Esophagus muscularis mucosa (tissue), 4 donors: ENCODE measurements around the gene GDAP2. TPM values are rescaled to one million over a fixed set of nuclear protein-coding genes. Genes with fewer than 3 reads are reported as not detected.

Source experiments
- DNase-seq: peaks from one replicate; pipeline ENCODE4 v3.0.0-alpha.2; 2017; ENCODE audit errors: extremely low spot score
- H3K27ac ChIP-seq, 4 donors: fragments of 200-600 bp; sonication (generic); replicated peaks in 1 of 4; 1 replicate in 3 of 4; 2 replicates in 1 of 4; pipeline ENCODE4 v1.5.1; 2016 to 2019; ENCODE audit warnings: mild to moderate bottlenecking in 1 of 4
- H3K27me3 ChIP-seq, 4 donors: fragments of 200-600 bp; sonication (generic); one replicate each; pipeline versions ENCODE4 v1.5.1 to v1.6.0; 2016 to 2019
- H3K36me3 ChIP-seq, 4 donors: fragments of 200-600 bp; sonication (generic); one replicate each; pipeline ENCODE4 v1.5.1; 2016 to 2019
- H3K4me1 ChIP-seq, 4 donors: fragments of 200-600 bp; sonication (generic); one replicate each; pipeline ENCODE4 v1.5.1; 2016 to 2019
- H3K4me3 ChIP-seq, 4 donors: fragments of 200-600 bp; sonication (generic); 1 replicate in 2 of 4; 2 replicates in 2 of 4; pipeline ENCODE4 v1.5.1; 2016 to 2019; ENCODE audit warnings: mild to moderate bottlenecking in 4 of 4, moderate library complexity in 1 of 4
- H3K9me3 ChIP-seq, 4 donors: fragments of 200-600 bp; sonication (generic); 1 replicate in 3 of 4; 2 replicates in 1 of 4; pipeline ENCODE4 v1.5.1; 2016 to 2019
- EP300 ChIP-seq: sonication (generic); formaldehyde crosslinking; IDR thresholded peaks from one replicate; pipeline ENCODE4 v1.6.1; 2017; ENCODE audit warnings: antibody characterized with exemption
- POLR2A ChIP-seq: fragments of 450-650 bp; IDR thresholded peaks from one replicate; pipeline ENCODE4 v1.6.1; 2017; ENCODE audit warnings: antibody characterized with exemption, moderate library complexity, mild to moderate bottlenecking, low read depth
- POLR2AphosphoS5 ChIP-seq, 2 donors: sonication (generic); formaldehyde crosslinking; IDR thresholded peaks; one replicate each; pipeline ENCODE4 v1.6.1; 2017; ENCODE audit warnings: antibody characterized with exemption in 2 of 2
- WGBS: methylation state at CpG from one replicate; pipeline ENCODE4 v1.1.5; 2018; 5-methylcytosine and 5-hydroxymethylcytosine counted together
- intact Hi-C: fragments of 100-400 bp; cut with DNase I; formaldehyde crosslinking; loops from one replicate; pipeline ENCODE4 v1.15.1; 2023
- total RNA-seq, 4 donors: library from RNA; depleted of rRNA; stranded (reverse); fragments of >200 nt; gene quantifications; one replicate each; pipeline versions ENCODE4 v1.1.0 to v1.2.1, GENCODE V29; 2016
- TF ChIP-seq, protein P1 (sequence below), 3 experiments: fragments of 200-600 bp in 2 of 3; fragments of 450-650 bp in 1 of 3; sonication (generic) in 2 of 3; IDR thresholded peaks; one replicate each; pipeline ENCODE4 v1.5.1; 2017 to 2019; ENCODE audit warnings: antibody characterized with exemption in 3 of 3, mild to moderate bottlenecking in 2 of 3, moderate library complexity in 1 of 3

GDAP2 gene
- total RNA-seq, 4 donors from 2014 or later: 25.3 to 30.0 (median 26.8) TPM

DNA sequence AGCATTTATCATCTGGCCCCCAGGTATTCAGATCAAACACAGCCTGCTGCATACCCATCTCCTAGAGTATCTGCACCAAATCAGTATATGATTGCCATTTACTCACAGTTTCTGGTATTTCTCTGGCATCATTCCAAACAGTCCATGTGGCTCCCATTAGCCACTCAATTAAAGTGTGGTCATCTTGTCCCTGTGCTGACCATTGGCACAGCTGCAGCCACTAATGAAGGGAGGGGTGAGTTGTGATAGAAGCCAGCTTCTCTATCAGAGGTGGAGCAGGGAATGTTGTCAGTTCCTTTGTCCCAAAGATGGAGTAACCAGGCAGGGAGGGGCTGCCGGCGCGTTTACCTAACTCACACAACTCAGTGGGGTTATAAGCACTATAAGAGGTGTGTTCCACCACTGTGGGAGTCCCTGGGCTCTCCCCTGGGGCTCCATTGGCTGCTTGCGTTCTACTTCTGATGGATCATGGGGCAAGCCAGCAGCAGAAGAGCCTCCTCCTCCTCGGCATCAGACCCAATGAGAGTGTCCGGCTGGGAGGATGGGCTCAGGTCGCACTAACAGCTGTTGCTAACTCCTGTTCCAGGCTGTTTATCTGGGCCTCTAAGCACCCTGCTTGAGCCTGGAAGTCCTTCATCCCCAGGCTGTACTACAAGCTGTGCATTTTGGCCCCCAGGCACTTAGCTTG, 108.6 kb downstream of the GDAP2 start:
- Histone ChIP-seq H3K4me1 (peaks cover 33 to 61% (median 53%) of the 10 kb centered on the region in 4 donors), H3K4me3 (no peak overlapping the region), H3K27me3 (no peaks in the 10 kb centered on the region), H3K36me3 (no peaks in the 10 kb centered on the region), H3K9me3 (no peaks in the 10 kb centered on the region), H3K27ac (peak overlapping the region; percentile 73 to 88 (median 84))
- WGBS: 53% methylated on average over 3 of the region's 7 CpGs
- no peak for DNase-seq
- intact Hi-C loops: no loop called here
- TF ChIP-seq EP300 (no peak), POLR2AphosphoS5 (IDR thresholded peaks at IDR 0.05) (no peak), POLR2A (no peak)
- TF ChIP-seq, protein P1, sequence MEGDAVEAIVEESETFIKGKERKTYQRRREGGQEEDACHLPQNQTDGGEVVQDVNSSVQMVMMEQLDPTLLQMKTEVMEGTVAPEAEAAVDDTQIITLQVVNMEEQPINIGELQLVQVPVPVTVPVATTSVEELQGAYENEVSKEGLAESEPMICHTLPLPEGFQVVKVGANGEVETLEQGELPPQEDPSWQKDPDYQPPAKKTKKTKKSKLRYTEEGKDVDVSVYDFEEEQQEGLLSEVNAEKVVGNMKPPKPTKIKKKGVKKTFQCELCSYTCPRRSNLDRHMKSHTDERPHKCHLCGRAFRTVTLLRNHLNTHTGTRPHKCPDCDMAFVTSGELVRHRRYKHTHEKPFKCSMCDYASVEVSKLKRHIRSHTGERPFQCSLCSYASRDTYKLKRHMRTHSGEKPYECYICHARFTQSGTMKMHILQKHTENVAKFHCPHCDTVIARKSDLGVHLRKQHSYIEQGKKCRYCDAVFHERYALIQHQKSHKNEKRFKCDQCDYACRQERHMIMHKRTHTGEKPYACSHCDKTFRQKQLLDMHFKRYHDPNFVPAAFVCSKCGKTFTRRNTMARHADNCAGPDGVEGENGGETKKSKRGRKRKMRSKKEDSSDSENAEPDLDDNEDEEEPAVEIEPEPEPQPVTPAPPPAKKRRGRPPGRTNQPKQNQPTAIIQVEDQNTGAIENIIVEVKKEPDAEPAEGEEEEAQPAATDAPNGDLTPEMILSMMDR (IDR thresholded peaks at IDR 0.05): no peak

GRCh38 chr1:117820096-117820495, 109.3 kb downstream of the GDAP2 start:
- Histone ChIP-seq H3K36me3 (no peaks in the 10 kb centered on the region), H3K27ac (peak overlapping the region in 2 of 4 donors; percentile 85 to 88), H3K27me3 (no peaks in the 10 kb centered on the region), H3K9me3 (no peaks in the 10 kb centered on the region), H3K4me1 (peaks cover 28 to 61% (median 53%) of the 10 kb centered on the region in 4 donors), H3K4me3 (no peak overlapping the region)
- TF ChIP-seq EP300 (no peak), POLR2AphosphoS5 (IDR thresholded peaks at IDR 0.05) (no peak), POLR2A (no peak)
- TF ChIP-seq, protein P1 (IDR thresholded peaks at IDR 0.05): no peak
- intact Hi-C loops: no loop called here
- WGBS: 94% methylated on average over 2 of the region's 2 CpGs
- DNase-seq: no peak

DNA sequence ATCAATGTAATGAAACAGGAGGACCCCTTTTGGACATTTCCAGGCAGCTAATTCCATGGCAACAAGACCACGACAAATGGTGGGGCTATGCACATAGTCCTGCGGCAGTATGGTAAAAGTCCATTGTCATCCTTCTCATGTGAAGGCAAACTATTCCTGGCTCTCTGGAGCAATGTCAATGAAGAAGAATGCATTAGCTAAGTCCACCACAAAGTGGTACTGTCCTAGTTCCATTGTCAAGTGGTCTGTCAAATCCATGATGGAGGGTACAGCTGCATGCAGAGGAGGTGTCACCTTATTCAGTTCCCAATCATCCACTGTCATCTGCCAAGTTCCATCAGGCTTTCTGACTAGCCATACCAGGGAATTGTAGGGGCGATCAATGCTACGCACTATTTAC, 110.1 kb downstream of the GDAP2 start:
- H3K36me3 ChIP-seq: no peaks in the 10 kb centered on the region
- no peaks in the 10 kb centered on the region for H3K27me3 ChIP-seq
- no peak overlapping the region for H3K27ac ChIP-seq
- no peak overlapping the region for H3K4me3 ChIP-seq
- peaks cover 20 to 61% (median 52%) of the 10 kb centered on the region in 4 donors for H3K4me1 ChIP-seq
- WGBS: 65% methylated on average over 4 of the region's 4 CpGs
- intact Hi-C loops: no loop called here
- H3K9me3 ChIP-seq: no peaks in the 10 kb centered on the region
- DNase-seq: no peak
- TF ChIP-seq POLR2A: no peak
- TF ChIP-seq, protein P1 (IDR thresholded peaks at IDR 0.05): no peak
- TF ChIP-seq POLR2AphosphoS5 (IDR thresholded peaks at IDR 0.05): no peak
- TF ChIP-seq EP300: no peak

DNA sequence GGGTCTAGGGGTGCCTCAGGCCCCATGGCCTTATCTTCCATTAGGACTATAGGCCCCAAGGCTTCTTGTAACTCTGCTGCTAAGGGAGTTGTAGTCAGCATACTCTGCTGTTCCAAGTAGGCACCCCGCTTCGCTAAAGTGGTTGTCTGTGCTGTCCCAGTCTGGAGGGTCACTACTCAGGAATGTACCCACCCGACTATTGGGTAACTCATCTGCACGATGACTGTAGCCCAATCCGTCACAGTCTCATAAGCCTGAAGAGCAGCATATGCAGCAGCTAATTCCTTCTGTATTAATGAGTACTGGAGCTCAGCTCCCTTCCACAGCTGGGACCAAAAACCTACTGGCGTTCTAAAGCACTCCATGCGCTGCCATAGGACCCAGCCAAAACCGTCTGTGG, 111.0 kb downstream of the GDAP2 start:
- no peak for DNase-seq
- 94% methylated on average over 8 of the region's 8 CpGs for WGBS
- Histone ChIP-seq H3K4me3 (no peak overlapping the region), H3K4me1 (peaks cover 18 to 62% (median 56%) of the 10 kb centered on the region in 4 donors), H3K27ac (no peak overlapping the region), H3K9me3 (no peaks in the 10 kb centered on the region), H3K36me3 (no peaks in the 10 kb centered on the region), H3K27me3 (no peaks in the 10 kb centered on the region)
- intact Hi-C loops: no loop called here
- no peak for TF ChIP-seq POLR2AphosphoS5 (IDR thresholded peaks at IDR 0.05)
- TF ChIP-seq, protein P1 (IDR thresholded peaks at IDR 0.05): no peak
- TF ChIP-seq EP300: no peak

GRCh38 chr1:117817629-117818028, 111.8 kb downstream of the GDAP2 start:
- Histone ChIP-seq H3K9me3 (no peaks in the 10 kb centered on the region), H3K4me1 (peaks cover 18 to 63% (median 57%) of the 10 kb centered on the region in 4 donors), H3K27me3 (no peaks in the 10 kb centered on the region), H3K27ac (peak overlapping the region in 1 of 4 donors; percentile 33), H3K36me3 (no peaks in the 10 kb centered on the region), H3K4me3 (no peak overlapping the region)
- no peak for DNase-seq
- WGBS: 96% methylated on average over 5 of the region's 5 CpGs
- intact Hi-C loops: no loop called here
- TF ChIP-seq EP300 (no peak), POLR2A (no peak), POLR2AphosphoS5 (IDR thresholded peaks at IDR 0.05) (no peak)
- TF ChIP-seq, protein P1 (IDR thresholded peaks at IDR 0.05): no peak
